Cardiac muscle cell (in vitro differentiated cells and primary cell): ENCODE data around the gene RAPH1. TPM values are rescaled to one million over a fixed set of nuclear protein-coding genes. Genes with fewer than 3 reads are reported as not detected.
A peak's percentile ranks its signal among the peaks of the same experiment; 100 is the strongest.

Experiments used
- DNase-seq, 2 donors: peaks; one replicate each; pipeline versions ENCODE4 v3.0.0 to v3.0.0-alpha.2; 2010 to 2017; ENCODE audit warnings: low read depth in 1 of 2, low spot score in 1 of 2
- H3K27ac ChIP-seq: fragments of 200-600 bp; sonication (generic); 2 replicates; pipeline ENCODE4 v1.5.1; 2016
- H3K27me3 ChIP-seq: fragments of 200-600 bp; sonication (generic); 2 replicates; pipeline ENCODE4 v1.6.0; 2016; ENCODE audit warnings: control low read depth
- H3K36me3 ChIP-seq: fragments of 200-600 bp; sonication (generic); 2 replicates; pipeline ENCODE4 v1.5.1; 2016; ENCODE audit warnings: control low read depth
- H3K4me1 ChIP-seq: fragments of 200-600 bp; sonication (generic); 2 replicates; pipeline ENCODE4 v1.8.1; 2017; ENCODE audit warnings: low read depth, mild to moderate bottlenecking, mixed run types
- H3K4me3 ChIP-seq: fragments of 200-600 bp; sonication (generic); 2 replicates; pipeline ENCODE4 v1.5.1; 2016; ENCODE audit warnings: mild to moderate bottlenecking
- H3K9me3 ChIP-seq: fragments of 200-600 bp; sonication (generic); 2 replicates; pipeline ENCODE4 v1.5.1; 2017; ENCODE audit warnings: low read depth, mild to moderate bottlenecking, control low read depth
- CTCF ChIP-seq: IDR thresholded peaks from 2 replicates; pipeline ENCODE4 v1.5.1; 2012; ENCODE audit warnings: low read depth, mild to moderate bottlenecking, low read length
- polyA plus RNA-seq: library from polyadenylated mRNA; unstranded; fragments of >200 nt; fragmentation: Nextera tagmentation; extraction: Ambion mirVana; gene quantifications from 2 replicates; pipeline ENCODE4 v1.2.1, GENCODE V29; 2016
- total RNA-seq: library from RNA; depleted of rRNA; stranded (reverse); fragments of >200 nt; gene quantifications from 2 replicates; pipeline ENCODE4 v1.2.3, GENCODE V29; 2016

Gene RAPH1
- total and polyA plus RNA-seq, 2 experiments from 2014 or later, result 3.4 to 36.5 TPM

GRCh38 chr2:203446071-203446481 lies 89.0 kb downstream of the RAPH1 start:
- Histone ChIP-seq H3K4me3 (no peak overlapping the region), H3K9me3 (no peaks in the 10 kb centered on the region), H3K4me1 (peaks cover 23% of the 10 kb centered on the region), H3K36me3 (peaks cover 14% of the 10 kb centered on the region), H3K27ac (no peak overlapping the region), H3K27me3 (no peaks in the 10 kb centered on the region)
- DNase-seq, result peak in 1 of 2 donors; percentile 63
- no peak for TF ChIP-seq CTCF

GRCh38 chr2:203444738-203445137 lies 90.4 kb downstream of the RAPH1 start:
- peak in 1 of 2 donors; percentile 39 for DNase-seq
- peaks cover 14% of the 10 kb centered on the region for H3K36me3 ChIP-seq
- H3K4me1 ChIP-seq, result peaks cover 23% of the 10 kb centered on the region

GRCh38 chr2:203442463-203442862 lies 92.6 kb downstream of the RAPH1 start:
- peaks cover 3% of the 10 kb centered on the region for H3K36me3 ChIP-seq
- no peak overlapping the region for H3K4me3 ChIP-seq
- H3K9me3 ChIP-seq, result no peaks in the 10 kb centered on the region

More at GRCh38 chr2:203444738-203445137, 90.4 kb downstream of the RAPH1 start:
- Histone ChIP-seq H3K4me3 (no peak overlapping the region), H3K27me3 (no peaks in the 10 kb centered on the region), H3K27ac (peak overlapping the region; percentile 43), H3K9me3 (no peaks in the 10 kb centered on the region)
- TF ChIP-seq CTCF, result no peak

GRCh38 chr2:203441463-203441862 lies 93.6 kb downstream of the RAPH1 start:
- H3K27ac ChIP-seq, result peak overlapping the region; percentile 4
- no peak overlapping the region for H3K4me3 ChIP-seq
- H3K27me3 ChIP-seq, result no peaks in the 10 kb centered on the region
- no peak for TF ChIP-seq CTCF
- peaks cover 9% of the 10 kb centered on the region for H3K36me3 ChIP-seq
- no peak for DNase-seq
- H3K4me1 ChIP-seq, result peaks cover 23% of the 10 kb centered on the region
- no peaks in the 10 kb centered on the region for H3K9me3 ChIP-seq

More at GRCh38 chr2:203442463-203442862, 92.6 kb downstream of the RAPH1 start:
- peak in 1 of 2 donors; percentile 17 for DNase-seq
- Histone ChIP-seq H3K4me1 (peaks cover 23% of the 10 kb centered on the region), H3K27me3 (no peaks in the 10 kb centered on the region), H3K27ac (peak overlapping the region; percentile 78)
- TF ChIP-seq CTCF, result no peak

- H3K4me1 ChIP-seq, result peaks cover 23% of the 10 kb centered on the region
- peaks cover 9% of the 10 kb centered on the region for H3K36me3 ChIP-seq
- no peaks in the 10 kb centered on the region for H3K27me3 ChIP-seq
- DNase-seq, result no peak
- TF ChIP-seq CTCF, result no peak
- H3K27ac ChIP-seq, result no peak overlapping the region
- H3K9me3 ChIP-seq, result no peaks in the 10 kb centered on the region
- H3K4me3 ChIP-seq, result no peak overlapping the region
Measured at GRCh38 chr2:203440671-203441070, 94.4 kb downstream of the RAPH1 start.
